ENCODE data around the gene E4F1.

E4F1 gene

GRCh38 chr16:2275476-2276367 is 52.3 kb downstream of the E4F1 start:
- DNase-seq = no peak

- no peak for DNase-seq
Observed at GRCh38 chr16:2276368-2277195, 53.2 kb downstream of the E4F1 start.

GRCh38 chr16:2277466-2278271 is 54.3 kb downstream of the E4F1 start:
- no peak for DNase-seq

GRCh38 chr16:2278272-2278608 is 54.8 kb downstream of the E4F1 start:
- DNase-seq = no peak

GRCh38 chr16:2278956-2279800 is 55.8 kb downstream of the E4F1 start:
- DNase-seq = no peak

- DNase-seq = no peak
Observed at GRCh38 chr16:2280461-2280860, 57.1 kb downstream of the E4F1 start.

GRCh38 chr16:2280981-2281542 is 57.7 kb downstream of the E4F1 start:
- no peak for DNase-seq

GRCh38 chr16:2282262-2282661 is 58.9 kb downstream of the E4F1 start:
- no peak for DNase-seq

GRCh38 chr16:2282866-2283555 is 59.6 kb downstream of the E4F1 start:
- DNase-seq = no peak

GRCh38 chr16:2284001-2284770 is 60.8 kb downstream of the E4F1 start:
- DNase-seq = no peak

GRCh38 chr16:2284797-2285576 is 61.6 kb downstream of the E4F1 start:
- DNase-seq = no peak

Measured in NCI-H2081 (cell line).